Hindlimb muscle (tissue), 1 donor: ENCODE results near the gene GALNS. TPM values are rescaled to one million over a fixed set of nuclear protein-coding genes. Genes with fewer than 3 reads are reported as not detected.

Experiments used
- DNase-seq: peaks from one replicate; pipeline ENCODE4 v3.0.0-alpha.2; 2013
- polyA plus RNA-seq: library from polyadenylated mRNA; unstranded; fragments of 120-200 nt; gene quantifications from one replicate; pipeline ENCODE4 v1.2.1, GENCODE V29; 2013; ENCODE audit not compliant: insufficient read length

Gene GALNS
- polyA plus RNA-seq, 1 donor: 20.1 TPM

DNA sequence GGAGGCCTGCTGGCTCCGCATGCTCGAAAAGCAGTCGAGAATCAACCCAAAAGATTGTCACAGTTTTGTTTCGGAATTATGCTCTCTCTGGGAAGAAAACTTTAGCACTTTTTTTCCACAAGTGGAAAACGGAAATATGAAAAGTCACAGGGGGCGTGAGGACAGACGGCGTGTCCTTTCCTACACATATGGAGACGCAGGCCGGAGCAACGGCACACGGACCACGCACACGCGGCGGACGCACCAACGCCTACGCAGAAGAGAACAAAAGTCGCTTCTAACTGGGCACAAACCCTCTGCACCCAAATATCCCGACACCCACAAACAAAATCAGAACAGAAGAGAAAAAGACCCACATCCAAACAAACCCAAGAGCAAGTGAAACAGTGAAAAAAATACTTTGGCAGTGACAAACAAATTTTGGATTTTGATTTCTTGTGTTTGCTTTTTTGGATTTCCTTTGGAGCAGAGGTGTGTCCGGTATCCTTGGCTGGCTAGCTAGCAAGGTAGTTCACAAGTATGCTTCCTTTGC is 19.0 kb upstream of the GALNS start:
- DNase-seq: no peak

DNA sequence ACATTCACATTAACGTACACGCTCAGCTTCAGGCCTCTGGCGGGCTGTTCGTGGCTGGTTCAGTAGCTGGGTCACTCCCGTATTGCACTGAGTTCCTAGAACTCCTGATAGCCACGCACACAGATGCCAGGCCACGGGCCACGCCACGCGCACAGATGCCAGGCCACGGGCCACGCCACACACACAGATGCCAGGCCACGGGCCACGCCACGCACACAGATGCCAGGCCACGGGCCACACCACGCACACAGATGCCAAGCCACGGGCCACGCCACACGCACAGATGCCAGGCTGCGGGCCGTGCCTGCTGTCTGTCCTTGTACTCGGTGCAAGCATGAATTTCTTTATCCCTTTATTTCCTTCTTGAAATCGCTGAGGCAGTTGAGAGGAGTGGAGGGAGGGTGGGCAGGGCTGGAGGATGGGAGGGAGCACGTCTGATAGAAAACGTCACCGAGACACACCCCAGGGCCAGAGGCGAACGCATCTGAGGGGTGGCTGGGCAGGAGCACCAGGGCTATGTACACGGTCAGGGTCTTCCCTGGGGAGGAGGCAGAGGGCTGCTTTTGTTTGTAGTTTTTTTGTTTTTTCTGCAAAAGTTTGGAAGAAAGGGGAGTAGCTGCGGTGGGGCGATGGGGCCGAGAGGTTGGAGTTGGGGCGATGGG is 18.3 kb upstream of the GALNS start:
- DNase-seq: no peak

DNA sequence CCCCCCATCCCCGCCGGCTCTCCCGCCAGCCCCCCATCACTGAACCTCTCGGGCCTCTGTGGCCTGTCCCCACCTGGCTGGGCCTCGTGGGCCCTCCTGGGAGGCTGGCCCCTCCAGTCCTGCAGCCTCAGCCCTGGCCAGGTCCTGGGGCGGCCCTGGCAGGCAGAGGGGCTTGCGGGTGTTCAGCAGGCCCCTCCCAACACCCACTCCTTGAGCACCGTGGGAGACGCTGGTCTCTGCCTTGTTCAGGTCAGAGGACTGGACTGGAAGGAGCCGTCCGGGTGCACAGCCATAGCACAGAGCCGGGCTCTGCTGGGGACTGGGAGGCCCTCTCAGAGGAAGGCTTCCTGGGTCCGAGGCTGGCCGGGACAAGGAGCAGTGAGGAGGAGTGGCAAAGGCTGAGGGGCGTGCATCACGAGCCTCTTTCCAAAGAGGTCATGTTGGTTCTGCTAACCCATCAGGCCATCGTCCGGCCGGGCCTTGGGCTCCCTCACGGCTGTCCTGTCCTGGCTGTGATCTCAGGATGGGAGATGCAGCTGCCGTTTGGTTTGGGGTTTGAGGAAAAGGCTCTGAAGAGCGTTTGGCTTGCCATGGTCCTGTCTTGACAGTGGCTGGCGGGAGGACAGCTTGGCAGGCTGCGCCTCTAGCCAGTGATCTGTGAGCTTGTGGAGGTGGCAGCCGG is 16.0 kb upstream of the GALNS start:
- no peak for DNase-seq

DNA sequence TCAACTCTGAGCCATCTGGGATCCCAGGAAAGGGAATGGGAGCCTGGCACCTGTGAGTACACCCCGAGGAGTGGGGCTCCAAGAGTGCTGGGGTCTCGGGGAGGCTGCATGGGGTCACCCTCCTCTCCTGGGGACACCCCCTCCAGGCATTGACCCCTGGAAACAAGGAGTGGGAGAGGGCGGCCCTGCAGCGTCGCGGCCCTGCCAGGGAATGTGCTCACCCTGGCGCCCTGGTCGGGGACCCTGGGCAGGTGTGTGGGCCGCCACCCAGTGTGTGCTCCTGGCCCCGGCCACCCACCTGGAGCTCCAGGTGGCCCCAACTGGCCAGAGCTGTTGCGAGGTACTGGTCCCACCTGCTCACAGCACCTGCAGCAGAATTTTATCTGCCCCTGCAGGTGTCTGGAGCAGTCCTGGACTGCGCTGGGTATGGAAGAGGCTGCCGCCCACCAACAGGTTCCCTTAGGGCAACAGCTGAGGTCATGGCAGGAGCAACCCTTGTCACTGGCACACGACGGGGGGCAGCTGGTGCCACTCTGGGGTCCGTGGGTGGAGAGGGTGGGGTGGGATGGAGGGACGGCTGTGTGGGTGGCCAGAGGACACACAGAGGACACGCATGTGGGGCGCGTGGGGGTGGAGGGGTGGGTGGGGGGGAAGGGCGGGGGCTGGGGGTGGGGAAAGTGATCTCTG is 15.1 kb upstream of the GALNS start:
- DNase-seq: no peak

DNA sequence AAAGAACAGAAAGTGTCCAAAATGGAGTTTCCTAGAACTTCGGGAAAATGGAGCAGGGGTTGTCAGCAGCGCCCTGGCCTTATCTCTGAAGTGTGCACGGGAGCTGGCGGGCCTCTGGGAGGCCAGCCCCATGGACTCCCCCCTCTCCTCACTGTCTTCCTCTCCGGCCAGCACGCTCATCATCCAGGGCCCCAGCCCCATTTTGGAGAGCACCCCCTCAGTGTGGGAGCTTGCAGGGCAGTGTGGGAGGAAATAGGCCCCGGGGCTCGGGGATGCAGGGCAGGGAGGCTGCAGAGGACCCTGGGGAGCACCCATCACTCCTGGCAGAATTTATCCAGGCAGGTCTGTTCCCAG is 14.6 kb upstream of the GALNS start:
- DNase-seq: no peak

DNA sequence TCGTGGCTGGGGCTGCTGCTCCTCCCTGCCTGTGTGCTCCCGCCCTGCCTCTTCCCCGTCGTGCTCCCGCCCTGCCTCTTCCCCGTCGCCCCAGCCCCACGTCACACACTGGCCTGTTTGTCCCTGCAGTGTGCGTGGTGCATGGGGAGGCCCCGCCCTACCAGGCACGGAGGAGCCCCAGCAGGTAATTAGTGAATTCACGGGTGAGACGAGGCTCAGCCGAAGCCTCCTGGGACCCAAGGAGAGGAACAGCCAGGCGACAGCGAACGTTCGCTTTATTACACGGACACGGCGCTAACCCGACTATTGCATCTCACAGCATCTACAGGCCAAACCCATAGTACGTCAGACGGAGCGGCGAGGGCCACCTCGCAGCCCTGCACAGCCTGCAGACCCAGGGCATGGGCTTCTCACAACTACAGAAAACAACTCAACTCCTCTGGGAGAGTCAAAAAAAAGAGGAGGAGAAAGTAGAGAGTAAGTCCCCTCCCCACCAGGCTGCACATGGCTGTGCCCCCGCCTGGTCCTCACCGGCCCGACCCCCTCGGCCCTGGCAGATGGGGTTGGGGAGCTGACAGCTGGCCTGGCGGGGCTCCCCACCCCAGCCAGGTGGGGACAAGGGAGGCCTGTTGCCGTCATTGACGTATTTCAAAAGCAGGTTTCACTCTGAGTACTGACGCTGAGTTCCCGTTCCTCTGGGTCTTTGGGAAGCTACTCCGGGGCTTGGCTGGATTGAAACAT is 14.0 kb upstream of the GALNS start:
- no peak for DNase-seq

DNA sequence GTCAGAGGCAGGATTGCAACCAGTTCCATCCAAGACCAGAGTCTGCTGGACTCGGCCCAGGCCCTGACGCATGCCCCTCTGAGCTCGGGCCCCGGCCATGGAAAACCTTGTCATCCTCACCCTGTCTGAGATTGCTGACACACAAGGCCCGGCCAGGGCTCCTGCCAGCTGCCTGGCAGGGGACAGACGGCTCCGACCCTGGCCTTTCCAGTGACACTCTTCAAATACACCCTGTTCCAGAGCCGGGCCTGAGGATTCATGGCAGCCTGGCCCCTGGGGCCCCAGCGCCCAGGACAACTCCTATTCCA is 12.9 kb upstream of the GALNS start:
- DNase-seq: no peak

DNA sequence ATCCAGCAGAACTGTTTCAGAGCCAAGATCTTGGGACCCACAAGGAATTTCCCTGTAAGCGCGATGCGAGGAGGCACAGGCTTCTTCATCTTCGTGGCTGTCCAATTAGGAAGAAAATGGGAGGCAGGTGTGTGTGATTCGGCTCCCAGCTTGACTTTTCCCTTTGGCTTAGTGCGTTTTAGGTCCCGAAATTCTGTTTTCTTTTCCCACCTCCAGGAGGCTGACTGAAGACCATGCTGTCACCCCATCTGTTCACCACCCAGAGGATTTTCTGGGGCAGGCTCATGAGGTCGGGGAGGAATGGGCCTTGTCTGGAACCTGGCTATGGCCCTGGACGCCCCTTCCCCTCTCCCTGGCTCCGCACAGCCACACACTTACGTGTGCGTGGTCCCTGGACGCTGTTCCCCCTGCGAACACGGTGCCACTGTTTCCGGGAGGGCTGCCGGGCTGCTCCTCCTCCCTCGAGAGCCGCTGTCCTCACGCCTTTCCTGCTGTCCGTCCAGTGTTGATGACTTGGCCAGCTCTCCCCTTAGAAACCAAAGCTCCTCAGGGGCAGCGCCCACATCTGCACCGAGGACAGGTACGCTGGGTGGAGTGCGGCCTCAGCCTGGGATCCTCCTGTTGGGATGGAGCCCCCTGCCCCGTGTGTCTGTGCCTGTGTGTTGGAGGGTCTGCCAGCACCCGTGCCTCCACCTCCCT is 12.4 kb upstream of the GALNS start:
- DNase-seq: no peak

DNA sequence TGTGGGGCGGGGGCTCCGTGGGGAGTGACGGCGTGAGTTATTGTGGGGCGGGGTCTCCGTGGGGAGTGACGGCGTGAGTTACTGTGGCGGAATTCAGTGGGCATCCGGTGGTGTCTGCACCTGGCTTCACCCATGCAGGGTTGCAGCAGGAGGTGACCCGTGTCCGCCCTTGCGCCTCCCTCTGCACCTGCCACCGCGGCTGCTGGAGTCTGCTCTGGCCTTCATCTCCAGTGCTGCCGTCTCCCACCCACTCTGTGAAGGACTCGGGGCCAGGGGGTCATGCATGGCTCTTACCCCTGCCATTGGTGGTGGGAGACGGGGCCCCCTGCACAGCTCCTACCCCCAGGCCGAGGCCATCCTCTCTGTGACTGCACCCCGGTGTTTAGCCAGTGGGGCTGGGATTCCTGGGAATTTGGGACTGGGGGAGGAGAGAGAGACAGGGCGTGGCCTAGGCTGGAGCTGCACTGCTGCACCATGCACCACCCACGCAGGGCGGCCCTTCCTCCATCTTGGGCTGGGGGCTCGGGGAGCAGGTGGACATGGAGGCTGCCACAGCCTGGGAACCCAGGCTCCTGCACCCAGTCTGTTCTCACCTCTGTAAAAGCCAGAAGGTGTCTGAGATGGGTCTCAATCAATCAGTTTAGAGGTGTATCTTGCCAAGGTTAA is 11.0 kb upstream of the GALNS start:
- no peak for DNase-seq

DNA sequence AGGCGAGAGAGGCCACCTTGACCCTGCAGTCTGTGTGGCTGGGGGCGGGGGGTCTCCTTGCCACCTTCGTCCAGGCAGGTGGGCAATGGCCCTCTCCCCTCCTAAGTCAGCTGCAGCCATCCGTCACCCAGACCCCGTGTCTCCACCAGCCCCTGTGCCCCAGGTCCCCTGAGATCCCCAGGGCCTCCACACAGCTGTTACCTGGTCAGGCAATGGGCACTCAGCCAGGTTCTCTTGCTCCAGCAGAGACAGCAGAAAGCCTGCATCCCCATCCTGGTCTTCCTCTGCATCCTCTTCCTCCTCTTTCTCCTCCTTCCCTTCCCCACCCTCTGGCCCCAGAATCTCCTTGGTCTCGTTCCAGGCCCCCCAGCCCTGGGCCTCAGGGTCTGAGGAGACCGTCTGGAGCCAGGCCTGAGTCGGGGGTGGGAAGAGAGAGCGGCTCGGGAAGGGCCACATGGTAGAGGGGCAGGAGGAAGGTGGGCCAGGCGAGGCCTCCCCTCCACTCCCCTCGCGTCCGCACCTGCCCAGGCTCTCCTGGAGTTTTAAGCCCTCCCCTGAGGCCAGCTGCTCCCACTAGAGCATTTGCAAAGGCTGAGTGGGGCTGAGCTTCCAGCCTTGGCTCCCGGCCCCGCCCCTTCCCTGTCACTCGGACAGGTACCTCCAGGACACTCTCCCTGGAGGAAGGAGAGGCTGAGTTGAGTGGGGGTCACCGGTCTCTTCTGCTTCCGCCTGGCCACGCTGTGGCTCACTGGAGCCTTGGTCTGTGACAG is 9.6 kb upstream of the GALNS start, which contains the start of gene PABPN1L:
PABPN1L (minus strand) TSS at position 510 of the 770 bp plus-strand sequence; CDS start at position 456, 54 bp downstream.
- no peak for DNase-seq

DNA sequence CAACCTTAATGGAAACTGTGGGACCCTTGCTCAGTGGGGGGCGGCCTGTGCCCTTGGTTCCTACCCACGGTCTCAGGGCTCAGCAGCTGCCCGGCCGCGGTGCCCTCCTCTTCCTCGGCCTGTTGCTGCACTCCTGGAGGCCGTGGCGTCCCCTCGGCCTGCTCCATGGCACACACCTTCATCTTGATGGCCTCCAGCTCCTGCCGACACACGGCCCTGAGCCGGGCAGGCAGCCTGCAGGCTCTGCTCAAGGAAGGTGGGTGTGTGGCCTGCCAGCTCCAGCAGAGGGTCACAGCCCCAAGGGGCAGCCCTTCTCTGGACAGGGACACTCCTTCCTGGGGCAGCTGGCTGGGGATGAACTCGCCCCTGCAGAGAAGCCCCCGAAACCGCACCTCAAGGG is 9.0 kb upstream of the GALNS start:
- DNase-seq: no peak

DNA sequence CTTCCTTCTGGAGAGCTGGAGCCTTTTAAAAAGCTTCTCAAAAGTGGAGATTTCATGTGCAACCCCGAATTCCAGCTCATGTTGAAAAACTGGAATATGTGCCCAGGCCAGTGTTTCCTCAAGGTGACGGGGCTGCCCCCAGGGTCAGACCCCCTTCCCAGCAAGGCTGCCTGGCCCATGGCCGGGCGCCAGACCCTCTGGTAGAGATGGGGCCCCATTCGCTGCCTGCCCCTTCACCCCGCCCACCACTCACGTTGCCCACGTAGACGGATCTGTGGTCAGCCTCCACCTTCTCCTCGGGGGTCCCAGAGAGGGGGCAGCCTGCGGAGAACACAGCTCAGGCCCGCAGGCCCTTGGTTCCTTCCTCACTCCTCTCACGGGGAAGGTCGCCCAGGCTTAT is 8.6 kb upstream of the GALNS start:
- no peak for DNase-seq

DNA sequence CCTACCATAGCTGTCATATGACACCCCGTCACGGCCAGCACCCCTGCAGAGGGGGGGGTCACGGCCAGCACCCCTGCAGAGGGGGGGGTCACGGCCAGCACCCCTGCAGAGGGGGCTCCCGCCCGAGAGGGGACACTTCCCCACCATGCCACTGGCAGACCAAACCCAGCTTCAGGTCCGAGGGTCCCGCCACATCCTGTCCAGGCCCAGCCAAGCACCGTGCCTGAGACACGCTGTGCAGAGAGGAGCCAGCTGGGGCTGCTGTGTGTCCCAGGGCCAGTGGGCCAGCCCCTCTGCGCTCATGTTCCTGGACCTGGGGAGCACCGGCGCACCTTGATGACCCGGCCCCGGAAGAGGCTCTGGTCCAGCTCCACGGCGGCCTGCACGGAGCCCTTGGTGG is 7.8 kb upstream of the GALNS start:
- DNase-seq: no peak

DNA sequence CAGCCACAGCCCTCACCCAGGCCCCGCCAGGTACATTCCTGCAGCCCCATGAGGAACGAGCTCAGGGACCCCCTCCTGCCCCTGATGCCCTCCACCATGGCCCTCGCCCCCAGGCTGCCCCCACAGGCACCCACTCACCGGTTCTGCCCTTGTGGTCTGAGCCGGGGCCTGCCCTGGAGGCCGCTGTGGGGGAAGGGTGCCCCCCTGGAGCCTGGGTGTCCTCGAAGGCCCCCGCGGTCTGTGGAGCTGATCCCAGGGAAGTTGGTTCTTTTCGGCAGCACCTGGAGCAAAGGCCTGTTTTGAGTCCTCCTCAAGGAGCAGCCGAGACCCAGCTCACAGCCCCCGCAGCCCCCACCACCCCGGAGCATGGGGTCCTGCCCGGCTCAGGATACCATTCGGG is 7.4 kb upstream of the GALNS start:
- no peak for DNase-seq

DNA sequence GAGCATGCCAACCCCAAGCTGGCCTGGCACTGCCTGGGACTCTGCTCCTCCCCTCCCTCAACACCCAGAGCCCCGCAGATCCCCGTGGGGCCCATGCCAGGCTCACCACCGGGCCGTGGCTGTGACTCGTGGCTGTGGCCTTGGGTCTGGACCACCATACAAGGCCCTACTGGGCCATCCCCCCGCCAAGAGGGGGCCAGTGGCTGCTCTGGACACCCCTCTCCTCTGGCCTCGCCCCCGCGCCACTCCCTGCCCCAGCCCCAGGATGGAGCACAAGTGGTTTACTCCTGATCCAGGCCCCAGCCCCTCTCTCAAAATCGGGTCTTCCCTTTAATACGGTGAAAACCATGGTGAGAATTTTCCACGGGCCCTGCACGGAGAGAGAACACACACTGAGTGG is 6.7 kb upstream of the GALNS start:
- no peak for DNase-seq

DNA sequence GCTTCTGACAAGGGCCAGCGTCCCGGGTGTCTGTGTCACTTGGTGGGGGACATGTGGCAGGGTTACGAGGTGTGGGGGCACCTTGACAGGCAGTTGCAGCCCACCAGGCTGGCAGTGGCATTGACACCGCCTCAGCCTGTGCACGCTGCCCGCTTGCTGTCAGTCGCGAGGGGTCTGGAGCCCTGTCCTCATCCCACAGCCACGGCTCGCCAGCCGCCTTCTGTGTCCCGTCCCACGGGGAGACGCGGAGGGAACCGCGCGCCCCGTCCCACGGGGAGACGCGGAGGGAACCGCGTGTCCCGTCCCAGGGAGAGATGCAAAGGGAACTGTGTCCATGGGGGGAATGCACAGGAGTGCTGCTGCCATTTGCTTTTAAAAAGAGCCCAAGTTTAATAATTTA is 6.2 kb upstream of the GALNS start:
- no peak for DNase-seq

DNA sequence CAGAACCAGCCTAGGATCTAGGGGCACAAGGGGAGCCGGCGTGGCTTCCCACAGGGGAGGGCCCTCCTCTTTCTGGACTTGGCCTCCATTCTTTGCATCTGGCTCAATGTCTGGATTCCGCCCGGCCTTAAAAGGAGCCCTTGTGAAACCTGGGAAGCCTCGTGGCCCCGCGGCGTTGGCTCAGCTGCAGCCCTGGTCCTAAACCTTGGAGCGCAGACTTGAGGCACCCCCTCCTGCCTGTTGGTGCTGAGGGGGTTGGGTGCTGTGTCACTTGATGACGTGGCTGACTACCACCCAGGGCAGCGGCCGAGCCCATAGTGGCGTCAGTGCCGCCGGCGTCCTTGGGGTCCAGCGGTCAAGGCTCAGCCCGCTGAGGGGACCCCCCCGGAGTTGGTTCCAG is 4.6 kb upstream of the GALNS start:
- no peak for DNase-seq

DNA sequence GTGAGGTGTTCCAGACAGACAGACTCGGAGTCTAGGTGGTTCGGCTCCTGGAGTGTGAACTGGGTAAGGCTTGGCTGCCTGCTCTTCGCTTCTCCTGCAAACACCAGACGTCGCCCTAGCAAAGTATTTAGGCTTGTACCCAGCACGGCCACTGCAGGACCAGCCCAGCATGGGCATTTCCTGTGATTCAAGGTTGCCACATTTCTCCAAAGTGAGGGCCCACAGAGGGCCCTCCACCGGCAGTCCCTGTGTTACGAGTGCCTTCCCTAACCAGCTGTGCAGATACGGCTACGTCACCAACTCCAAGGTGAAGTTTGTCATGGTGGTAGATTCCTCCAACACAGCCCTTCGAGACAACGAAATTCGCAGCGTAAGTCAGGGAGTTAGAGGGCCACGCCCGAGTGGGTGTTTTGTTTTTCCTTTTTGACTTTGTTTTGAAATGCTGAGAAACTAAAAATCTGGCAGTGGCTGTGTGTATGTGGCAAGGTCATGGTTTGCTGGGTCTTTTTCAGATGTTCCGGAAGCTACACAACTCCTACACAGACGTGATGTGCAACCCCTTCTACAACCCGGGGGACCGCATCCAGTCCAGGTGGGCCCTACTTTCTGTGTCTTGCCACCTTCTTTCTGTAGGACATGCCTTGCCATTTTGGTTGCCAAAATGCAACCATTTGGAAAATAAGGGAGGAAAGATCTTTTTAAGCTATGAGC is 2.8 kb upstream of the GALNS start:
- DNase-seq: no peak

DNA sequence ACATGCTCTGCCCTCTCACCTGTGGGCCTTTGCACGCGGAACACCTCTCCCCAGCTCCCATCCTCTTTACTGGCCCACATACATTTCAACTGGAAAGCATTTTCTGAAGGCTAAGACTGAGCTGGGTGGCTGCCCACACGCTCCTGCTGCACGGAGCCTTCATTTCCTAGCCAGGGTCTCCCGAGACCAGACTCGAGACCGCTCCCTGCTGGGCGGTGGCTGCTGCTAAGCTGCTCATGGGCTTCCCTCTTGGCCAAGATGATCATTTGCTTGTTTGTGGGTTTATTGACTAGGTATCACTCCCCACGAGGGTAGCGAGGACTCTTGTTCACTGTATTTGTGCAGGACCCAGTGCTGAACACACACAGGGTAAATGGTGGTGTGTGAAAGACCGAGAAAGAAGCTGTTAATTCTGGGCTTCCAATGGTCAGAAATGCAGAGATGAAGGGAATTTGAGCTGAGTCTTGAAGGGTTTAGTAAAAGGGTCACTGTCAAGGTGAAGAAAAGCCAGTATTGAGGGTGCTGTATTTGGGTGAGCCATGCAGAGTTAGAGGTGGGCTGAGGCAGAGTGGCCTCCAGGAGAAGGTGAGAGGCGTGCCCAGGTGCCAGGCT is 1.1 kb upstream of the GALNS start:
- peak; percentile 43 for DNase-seq
